ENCODE measurements around the gene TMEM229A.

DNA sequence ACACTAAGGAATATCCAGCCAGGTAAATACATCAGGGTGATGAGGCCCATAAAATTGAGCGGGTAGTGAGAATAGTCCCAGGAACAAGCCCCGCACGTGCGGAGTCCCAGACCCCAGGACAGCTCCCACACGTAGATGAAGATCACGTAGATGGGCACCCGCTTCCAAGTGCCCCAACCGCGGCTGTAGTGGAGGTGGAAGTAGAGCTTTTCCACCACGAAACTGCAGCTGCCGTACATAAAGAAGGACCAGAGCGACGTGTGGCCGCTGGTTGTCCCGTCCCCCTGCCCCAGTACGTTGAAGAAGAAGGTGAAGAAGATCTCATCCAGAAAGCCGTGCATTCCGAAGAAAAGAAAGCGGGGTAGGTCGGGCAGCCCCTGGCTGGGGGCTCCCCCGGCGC lies 948 bp downstream of the TMEM229A start:
- TF ChIP-seq EZH2 (IDR thresholded peaks at IDR 0.05; ENCODE audit: low read depth), result no peak
- TF ChIP-seq, protein P1, sequence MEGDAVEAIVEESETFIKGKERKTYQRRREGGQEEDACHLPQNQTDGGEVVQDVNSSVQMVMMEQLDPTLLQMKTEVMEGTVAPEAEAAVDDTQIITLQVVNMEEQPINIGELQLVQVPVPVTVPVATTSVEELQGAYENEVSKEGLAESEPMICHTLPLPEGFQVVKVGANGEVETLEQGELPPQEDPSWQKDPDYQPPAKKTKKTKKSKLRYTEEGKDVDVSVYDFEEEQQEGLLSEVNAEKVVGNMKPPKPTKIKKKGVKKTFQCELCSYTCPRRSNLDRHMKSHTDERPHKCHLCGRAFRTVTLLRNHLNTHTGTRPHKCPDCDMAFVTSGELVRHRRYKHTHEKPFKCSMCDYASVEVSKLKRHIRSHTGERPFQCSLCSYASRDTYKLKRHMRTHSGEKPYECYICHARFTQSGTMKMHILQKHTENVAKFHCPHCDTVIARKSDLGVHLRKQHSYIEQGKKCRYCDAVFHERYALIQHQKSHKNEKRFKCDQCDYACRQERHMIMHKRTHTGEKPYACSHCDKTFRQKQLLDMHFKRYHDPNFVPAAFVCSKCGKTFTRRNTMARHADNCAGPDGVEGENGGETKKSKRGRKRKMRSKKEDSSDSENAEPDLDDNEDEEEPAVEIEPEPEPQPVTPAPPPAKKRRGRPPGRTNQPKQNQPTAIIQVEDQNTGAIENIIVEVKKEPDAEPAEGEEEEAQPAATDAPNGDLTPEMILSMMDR (conservative IDR thresholded peaks at IDR 0.05), result no peak
